HepG2 (cell line): ENCODE results near the gene DMAC2L. TPM values are rescaled to one million over a fixed set of nuclear protein-coding genes. Genes with fewer than 3 reads are reported as not detected.

Experiments
- FOXC1 ChIP-seq: sonication (generic); formaldehyde crosslinking; IDR thresholded peaks from 2 replicates; pipeline ENCODE4 v1.8.0; 2022; ENCODE audit warnings: mild to moderate bottlenecking, missing genetic modification reagents, borderline replicate concordance
- KDM2A ChIP-seq: sonication (generic); formaldehyde crosslinking; IDR thresholded peaks from 2 replicates; pipeline ENCODE4 v1.4.0; 2020; ENCODE audit warnings: low read depth, missing genetic modification reagents, borderline replicate concordance
- MBD4 ChIP-seq: IDR thresholded peaks from 2 replicates; pipeline ENCODE4 v1.6.1; 2012; ENCODE audit warnings: low read length, inconsistent platforms, borderline replicate concordance
- MED13 ChIP-seq: sonication (generic); formaldehyde crosslinking; IDR thresholded peaks from 2 replicates; pipeline ENCODE4 v1.5.0; 2020; ENCODE audit warnings: missing genetic modification reagents
- UBTF ChIP-seq: sonication (generic); formaldehyde crosslinking; IDR thresholded peaks from 2 replicates; pipeline ENCODE4 v1.4.0; 2020; ENCODE audit warnings: mild to moderate bottlenecking, missing genetic modification reagents
- ZNF562 ChIP-seq: sonication (generic); formaldehyde crosslinking; IDR thresholded peaks from 2 replicates; pipeline ENCODE4 v1.8.0; 2022; ENCODE audit warnings: missing genetic modification reagents, borderline replicate concordance
- ZNF746 ChIP-seq: sonication (generic); formaldehyde crosslinking; IDR thresholded peaks from 2 replicates; pipeline ENCODE4 v1.8.0; 2022; ENCODE audit warnings: mild to moderate bottlenecking, missing genetic modification reagents
- polyA plus RNA-seq, 8 experiments: library from polyadenylated mRNA; depleted of rRNA in 3 of 8; stranded (reverse) in 7 of 8; unstranded in 1 of 8; fragments of >200 nt; fragmentation: Illumina TruSeq in 4 of 8; extraction: Trizol in 4 of 8; gene quantifications; 2 replicates each; pipeline versions ENCODE4 v1.2.1 to v1.2.3, GENCODE V29; 2011 to 2016; ENCODE audit warnings: low read depth in 4 of 8, missing spikeins in 1 of 8, mixed read lengths in 1 of 8; ENCODE audit not compliant: insufficient read depth in 1 of 8
- total RNA-seq, 5 experiments: library from RNA; depleted of rRNA; stranded (reverse); fragments of >200 nt; fragmentation: Illumina TruSeq; extraction: Trizol; gene quantifications; 2 replicates each; pipeline ENCODE4 v1.2.3, GENCODE V29; 2016; ENCODE audit warnings: low read depth in 1 of 5
- TF ChIP-seq, protein P1 (sequence below): sonication (generic); formaldehyde crosslinking; conservative IDR thresholded peaks from 2 replicates; pipeline ENCODE4 v1.4.0; 2020; ENCODE audit warnings: mild to moderate bottlenecking, missing genetic modification reagents, moderate library complexity
- TF ChIP-seq, protein P2 (sequence below): IDR thresholded peaks from 2 replicates; pipeline ENCODE4 v1.6.1; 2016
- TF ChIP-seq, protein P3 (sequence below): sonication (generic); formaldehyde crosslinking; IDR thresholded peaks from 2 replicates; pipeline ENCODE4 v1.4.0; 2020; ENCODE audit warnings: missing genetic modification reagents
- TF ChIP-seq, protein P4 (sequence below): sonication (generic); formaldehyde crosslinking; conservative IDR thresholded peaks from 2 replicates; pipeline ENCODE4 v1.4.0; 2020; ENCODE audit warnings: missing genetic modification reagents
- TF ChIP-seq, protein P5 (sequence below): sonication (generic); formaldehyde crosslinking; IDR thresholded peaks from 2 replicates; pipeline ENCODE4 v1.5.0; 2020; ENCODE audit warnings: missing genetic modification reagents
- TF ChIP-seq, protein P6 (sequence below): sonication (generic); formaldehyde crosslinking; conservative IDR thresholded peaks from 2 replicates; pipeline ENCODE4 v1.4.0; 2020; ENCODE audit warnings: missing genetic modification reagents

The DMAC2L gene
- total and polyA plus RNA-seq, 2 of the 13 experiments (the other 11 are each of a cell fraction or from before 2014, with no cell fraction given) = 19.4 to 23.2 TPM

DNA sequence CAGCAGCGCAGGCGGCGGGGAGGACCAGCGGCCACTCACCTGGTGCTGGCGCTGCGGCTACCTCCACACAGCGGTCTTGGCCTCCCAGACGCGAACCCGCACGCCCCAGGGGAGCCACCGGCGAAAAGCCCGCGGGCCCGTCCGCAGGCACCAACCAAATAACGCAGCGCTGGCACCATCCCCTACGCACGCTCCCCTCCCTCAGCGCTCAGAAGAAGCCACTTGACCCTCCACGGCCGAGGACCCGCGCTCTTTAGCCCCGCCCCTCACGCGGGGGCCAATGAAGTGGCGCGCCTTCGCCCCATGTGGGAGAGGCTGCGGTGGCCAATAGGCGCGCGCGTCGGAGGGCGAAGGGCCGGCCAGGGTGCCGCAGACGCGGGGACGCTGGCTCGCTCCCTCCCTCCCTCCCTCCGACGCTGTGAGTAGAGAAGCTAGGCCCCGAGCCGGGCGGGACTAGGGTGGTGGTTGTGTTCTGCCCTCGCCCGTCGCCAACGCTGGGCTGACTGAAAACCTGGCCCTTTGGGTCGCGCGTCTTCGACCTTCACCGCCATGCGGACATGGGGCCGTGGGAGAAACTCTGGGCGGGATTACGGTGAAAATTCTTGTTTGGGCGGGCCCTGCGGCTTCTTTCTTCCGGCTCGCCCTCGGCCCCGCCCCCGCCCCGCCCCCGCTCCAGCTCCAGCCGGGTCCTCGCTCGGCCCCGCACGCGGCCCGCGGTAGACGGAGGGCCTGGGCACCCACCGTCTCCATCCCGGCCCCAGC lies at the start of gene DMAC2L, which contains the start of gene L2HGDH (continued):
- TF ChIP-seq, protein P1, sequence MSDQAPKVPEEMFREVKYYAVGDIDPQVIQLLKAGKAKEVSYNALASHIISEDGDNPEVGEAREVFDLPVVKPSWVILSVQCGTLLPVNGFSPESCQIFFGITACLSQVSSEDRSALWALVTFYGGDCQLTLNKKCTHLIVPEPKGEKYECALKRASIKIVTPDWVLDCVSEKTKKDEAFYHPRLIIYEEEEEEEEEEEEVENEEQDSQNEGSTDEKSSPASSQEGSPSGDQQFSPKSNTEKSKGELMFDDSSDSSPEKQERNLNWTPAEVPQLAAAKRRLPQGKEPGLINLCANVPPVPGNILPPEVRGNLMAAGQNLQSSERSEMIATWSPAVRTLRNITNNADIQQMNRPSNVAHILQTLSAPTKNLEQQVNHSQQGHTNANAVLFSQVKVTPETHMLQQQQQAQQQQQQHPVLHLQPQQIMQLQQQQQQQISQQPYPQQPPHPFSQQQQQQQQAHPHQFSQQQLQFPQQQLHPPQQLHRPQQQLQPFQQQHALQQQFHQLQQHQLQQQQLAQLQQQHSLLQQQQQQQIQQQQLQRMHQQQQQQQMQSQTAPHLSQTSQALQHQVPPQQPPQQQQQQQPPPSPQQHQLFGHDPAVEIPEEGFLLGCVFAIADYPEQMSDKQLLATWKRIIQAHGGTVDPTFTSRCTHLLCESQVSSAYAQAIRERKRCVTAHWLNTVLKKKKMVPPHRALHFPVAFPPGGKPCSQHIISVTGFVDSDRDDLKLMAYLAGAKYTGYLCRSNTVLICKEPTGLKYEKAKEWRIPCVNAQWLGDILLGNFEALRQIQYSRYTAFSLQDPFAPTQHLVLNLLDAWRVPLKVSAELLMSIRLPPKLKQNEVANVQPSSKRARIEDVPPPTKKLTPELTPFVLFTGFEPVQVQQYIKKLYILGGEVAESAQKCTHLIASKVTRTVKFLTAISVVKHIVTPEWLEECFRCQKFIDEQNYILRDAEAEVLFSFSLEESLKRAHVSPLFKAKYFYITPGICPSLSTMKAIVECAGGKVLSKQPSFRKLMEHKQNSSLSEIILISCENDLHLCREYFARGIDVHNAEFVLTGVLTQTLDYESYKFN = peak; percentile 57
- TF ChIP-seq KDM2A (CRISPR knock-in tag) = peak; percentile 84
- TF ChIP-seq, protein P2, sequence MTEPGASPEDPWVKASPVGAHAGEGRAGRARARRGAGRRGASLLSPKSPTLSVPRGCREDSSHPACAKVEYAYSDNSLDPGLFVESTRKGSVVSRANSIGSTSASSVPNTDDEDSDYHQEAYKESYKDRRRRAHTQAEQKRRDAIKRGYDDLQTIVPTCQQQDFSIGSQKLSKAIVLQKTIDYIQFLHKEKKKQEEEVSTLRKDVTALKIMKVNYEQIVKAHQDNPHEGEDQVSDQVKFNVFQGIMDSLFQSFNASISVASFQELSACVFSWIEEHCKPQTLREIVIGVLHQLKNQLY (CRISPR knock-in tag) = no peak
- TF ChIP-seq FOXC1 (CRISPR knock-in tag) = peak; percentile 87
- TF ChIP-seq, protein P3, sequence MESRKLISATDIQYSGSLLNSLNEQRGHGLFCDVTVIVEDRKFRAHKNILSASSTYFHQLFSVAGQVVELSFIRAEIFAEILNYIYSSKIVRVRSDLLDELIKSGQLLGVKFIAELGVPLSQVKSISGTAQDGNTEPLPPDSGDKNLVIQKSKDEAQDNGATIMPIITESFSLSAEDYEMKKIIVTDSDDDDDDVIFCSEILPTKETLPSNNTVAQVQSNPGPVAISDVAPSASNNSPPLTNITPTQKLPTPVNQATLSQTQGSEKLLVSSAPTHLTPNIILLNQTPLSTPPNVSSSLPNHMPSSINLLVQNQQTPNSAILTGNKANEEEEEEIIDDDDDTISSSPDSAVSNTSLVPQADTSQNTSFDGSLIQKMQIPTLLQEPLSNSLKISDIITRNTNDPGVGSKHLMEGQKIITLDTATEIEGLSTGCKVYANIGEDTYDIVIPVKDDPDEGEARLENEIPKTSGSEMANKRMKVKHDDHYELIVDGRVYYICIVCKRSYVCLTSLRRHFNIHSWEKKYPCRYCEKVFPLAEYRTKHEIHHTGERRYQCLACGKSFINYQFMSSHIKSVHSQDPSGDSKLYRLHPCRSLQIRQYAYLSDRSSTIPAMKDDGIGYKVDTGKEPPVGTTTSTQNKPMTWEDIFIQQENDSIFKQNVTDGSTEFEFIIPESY (CRISPR knock-in tag) = no peak; the same call in 1 of the 2 replicates
- no peak for TF ChIP-seq MBD4
- TF ChIP-seq, protein P4, sequence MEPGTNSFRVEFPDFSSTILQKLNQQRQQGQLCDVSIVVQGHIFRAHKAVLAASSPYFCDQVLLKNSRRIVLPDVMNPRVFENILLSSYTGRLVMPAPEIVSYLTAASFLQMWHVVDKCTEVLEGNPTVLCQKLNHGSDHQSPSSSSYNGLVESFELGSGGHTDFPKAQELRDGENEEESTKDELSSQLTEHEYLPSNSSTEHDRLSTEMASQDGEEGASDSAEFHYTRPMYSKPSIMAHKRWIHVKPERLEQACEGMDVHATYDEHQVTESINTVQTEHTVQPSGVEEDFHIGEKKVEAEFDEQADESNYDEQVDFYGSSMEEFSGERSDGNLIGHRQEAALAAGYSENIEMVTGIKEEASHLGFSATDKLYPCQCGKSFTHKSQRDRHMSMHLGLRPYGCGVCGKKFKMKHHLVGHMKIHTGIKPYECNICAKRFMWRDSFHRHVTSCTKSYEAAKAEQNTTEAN (CRISPR knock-in tag) = peak; percentile 59; the same call in 1 of the 2 replicates
- TF ChIP-seq UBTF (CRISPR knock-in tag) = peak; percentile 85
- TF ChIP-seq, protein P5, sequence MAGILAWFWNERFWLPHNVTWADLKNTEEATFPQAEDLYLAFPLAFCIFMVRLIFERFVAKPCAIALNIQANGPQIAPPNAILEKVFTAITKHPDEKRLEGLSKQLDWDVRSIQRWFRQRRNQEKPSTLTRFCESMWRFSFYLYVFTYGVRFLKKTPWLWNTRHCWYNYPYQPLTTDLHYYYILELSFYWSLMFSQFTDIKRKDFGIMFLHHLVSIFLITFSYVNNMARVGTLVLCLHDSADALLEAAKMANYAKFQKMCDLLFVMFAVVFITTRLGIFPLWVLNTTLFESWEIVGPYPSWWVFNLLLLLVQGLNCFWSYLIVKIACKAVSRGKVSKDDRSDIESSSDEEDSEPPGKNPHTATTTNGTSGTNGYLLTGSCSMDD (CRISPR knock-in tag) = peak; percentile 81; the same call in 1 of the 2 replicates
- TF ChIP-seq ZNF746 = peak; percentile 81
- no peak; the same call in 1 of the 2 replicates for TF ChIP-seq MED13 (CRISPR knock-in tag)
- TF ChIP-seq, protein P6, sequence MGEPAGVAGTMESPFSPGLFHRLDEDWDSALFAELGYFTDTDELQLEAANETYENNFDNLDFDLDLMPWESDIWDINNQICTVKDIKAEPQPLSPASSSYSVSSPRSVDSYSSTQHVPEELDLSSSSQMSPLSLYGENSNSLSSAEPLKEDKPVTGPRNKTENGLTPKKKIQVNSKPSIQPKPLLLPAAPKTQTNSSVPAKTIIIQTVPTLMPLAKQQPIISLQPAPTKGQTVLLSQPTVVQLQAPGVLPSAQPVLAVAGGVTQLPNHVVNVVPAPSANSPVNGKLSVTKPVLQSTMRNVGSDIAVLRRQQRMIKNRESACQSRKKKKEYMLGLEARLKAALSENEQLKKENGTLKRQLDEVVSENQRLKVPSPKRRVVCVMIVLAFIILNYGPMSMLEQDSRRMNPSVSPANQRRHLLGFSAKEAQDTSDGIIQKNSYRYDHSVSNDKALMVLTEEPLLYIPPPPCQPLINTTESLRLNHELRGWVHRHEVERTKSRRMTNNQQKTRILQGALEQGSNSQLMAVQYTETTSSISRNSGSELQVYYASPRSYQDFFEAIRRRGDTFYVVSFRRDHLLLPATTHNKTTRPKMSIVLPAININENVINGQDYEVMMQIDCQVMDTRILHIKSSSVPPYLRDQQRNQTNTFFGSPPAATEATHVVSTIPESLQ = no peak
- no peak for TF ChIP-seq ZNF562 (CRISPR knock-in tag)
